NOMO-1 treated with DMSO at 0.1 percent for 48 hours (cell line): ENCODE results near the gene RNF38.
A peak's percentile ranks its signal among the peaks of the same experiment; 100 is the strongest.
"Not testable (repeated sequence)": the region's sequence is repeated elsewhere in the genome, so short reads cannot be mapped to it uniquely, and the experiment has no call there.

Source experiments
- DNase-seq: peaks from one replicate; lab custom pipeline; 2025; ENCODE audit not compliant: unreplicated experiment; lab: John Stamatoyannopoulos, UW

RNF38 gene

DNA sequence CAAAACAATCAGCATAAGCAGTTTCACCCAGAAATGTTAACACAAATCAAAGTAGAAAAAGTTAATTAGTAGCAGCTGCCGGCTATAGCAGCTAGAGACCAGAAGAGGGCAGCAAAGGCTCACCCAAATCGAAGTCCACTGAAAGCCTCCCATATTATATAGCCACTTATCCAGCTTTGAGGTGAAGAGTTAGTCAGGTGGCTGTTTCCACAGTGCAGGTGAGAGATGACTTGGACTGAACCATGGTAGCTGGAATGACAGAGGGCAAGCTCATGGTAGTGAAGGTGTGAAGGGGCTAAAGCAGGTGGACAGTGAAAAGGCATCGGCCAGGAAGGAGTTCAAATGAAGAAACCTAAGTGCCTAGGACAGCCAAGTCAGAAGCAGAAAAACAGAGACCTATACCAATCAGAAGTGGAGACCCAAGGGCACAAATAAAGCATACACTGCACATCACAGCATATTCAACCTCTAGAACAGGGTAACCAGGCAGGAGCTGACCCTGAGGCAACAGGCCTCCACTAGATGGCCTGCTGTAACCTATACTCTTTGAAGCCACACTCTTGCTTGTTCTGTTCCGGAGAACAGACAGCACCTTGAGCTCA lies 7.2 kb upstream of the RNF38 start:
- DNase-seq = peak; percentile 35

DNA sequence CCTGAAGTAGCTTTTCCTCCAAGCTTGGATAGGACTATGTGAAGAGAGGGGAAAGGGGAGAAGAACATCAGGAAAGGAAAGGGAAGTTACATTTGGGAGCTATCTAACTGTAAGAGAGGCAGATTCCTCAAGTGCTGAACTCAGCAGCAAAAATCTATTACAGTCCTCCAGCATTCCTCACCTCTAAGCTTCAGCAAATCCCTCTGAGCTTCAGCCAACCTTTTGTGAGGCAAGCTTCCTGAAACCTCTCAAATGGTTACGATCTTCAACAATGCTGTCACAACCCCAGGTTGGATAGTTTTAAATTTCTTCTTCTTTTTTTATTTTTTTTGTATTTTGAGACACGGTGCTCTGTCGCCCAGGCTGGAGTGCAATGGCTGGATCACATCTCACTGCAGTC lies 2.5 kb upstream of the RNF38 start:
- DNase-seq = no peak

DNA sequence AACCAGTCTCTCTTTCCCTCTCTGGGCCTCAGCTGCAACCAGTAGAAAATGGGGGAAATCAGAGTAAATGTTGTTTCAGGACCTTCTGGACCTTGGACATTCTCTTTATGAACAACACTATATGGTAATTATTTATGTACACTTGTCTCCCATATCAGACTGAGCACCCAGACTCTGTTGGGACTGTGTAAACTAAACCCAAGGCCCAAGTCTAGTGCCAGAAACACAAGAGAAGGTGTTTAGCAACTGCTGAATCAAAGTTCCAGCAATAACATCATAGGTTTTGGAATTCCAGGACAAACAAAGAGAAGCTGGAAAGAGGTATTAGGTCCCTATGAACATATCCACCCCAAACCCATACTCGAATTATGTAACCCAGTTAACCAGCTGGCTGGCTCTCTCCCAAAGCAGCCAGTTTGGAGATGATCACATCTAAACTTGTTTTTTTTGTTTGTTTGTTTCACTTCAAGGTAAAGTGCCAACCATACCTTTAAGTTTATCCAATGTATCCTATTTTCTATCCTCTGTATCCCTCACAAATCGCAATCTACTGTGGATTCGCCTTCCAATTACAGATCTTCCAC lies 1.9 kb upstream of the RNF38 start:
- no peak for DNase-seq

DNA sequence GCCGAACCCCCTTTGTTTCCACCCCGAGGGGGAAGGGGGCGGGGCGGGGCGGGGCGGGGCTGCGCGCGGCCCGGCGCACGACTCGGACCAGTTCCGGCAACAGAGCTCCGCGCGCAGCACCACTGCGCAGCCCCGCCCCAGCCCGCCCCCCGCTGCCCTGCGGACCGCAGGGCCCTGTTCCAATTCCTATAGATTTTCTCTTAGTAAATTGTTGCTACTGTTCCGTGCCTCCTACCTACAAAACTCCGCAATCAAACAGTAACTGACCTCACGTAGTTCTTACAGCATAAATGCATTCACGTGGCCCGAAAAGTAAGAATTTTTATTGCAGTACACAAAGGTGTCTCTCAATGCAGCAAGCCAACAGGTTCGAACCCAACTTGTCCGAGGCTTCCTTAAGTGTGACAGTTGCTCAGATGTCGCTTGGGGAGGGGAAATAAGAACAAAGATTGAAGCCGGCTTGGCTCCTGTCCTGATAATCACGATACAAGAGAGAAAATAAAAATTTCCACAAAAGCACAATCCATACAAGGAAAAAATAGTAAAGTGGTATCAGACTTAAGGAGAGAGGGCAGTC lies 1.2 kb upstream of the RNF38 start:
- peak; percentile 55 for DNase-seq

DNA sequence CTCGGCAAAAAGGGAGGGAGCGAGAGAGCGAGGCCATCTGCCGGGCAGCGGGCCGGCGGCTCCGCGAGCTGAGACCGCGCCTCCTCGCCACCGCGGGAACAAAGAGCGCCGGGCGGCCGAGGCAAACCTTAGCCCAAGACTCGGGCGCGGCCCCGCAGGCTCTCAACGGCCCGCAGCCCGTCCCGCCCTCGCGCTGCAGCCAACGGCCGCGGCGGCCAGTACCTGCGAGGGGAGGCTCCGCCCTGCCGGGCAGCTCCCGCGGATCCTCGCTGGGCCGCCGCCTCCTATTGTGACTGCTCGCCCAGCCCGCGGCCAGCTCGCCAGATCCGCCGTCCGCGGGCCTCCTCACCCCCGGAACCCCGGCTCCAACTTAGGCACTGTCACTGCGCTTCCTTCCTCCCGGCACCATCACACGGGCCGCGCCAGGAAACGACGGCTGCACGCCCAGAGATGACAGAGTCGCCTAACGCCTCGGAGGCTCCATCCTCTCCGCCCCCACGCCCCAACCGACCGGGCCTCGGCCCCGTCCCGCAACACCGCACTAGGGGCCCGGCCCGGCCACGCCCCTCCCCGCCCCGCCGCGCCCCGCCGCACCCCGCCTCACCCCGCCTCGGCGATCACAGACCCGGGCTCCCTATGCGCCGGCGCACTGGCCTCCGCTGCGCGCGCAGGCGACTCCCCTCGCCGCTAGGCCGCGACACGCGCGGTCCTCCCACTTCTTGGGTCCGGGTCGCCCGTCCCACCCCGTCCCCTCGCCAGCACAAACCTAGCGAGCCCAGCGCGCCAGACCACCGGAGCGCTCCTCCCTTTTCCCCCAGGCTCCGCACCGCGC lies 479 bp upstream of the RNF38 start:
- peak; percentile 64 for DNase-seq

DNA sequence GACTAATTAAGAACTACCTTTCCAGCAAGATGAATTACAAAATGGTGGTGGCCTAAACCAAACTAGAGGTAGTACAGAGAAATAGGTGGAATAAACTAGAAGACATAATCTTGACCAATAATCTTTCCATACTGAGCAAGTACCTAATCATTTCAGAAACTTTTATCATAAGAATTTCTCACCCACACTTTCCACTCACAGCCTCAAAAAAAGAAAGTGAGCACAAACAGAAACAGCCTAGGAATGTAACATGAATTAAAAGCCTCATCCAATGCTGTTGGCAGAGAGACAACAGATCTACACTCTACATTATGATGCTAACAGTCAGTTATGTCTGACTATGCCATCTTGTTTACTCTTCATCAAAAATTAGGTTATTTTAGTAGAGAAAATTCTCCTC lies 1.3 kb downstream of the RNF38 start:
- no peak for DNase-seq

DNA sequence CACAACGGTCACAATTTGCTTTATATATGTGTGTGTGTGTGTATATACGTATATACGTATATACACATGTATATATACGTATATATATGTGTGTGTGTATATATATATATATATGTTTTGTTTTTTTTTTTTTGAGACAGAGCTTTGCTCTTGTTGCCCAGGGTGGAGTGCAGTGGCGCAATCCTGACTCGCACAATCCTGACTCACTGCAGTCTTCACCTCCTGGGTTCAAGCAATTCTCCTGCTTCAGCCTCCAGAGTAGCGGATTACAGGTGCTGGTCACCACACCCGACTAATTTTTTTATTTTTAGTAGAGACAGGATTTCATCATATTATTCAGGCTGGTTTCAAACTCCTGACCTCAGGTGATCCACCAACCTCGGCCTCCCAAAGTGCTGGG lies 3.1 kb downstream of the RNF38 start:
- no peak for DNase-seq

DNA sequence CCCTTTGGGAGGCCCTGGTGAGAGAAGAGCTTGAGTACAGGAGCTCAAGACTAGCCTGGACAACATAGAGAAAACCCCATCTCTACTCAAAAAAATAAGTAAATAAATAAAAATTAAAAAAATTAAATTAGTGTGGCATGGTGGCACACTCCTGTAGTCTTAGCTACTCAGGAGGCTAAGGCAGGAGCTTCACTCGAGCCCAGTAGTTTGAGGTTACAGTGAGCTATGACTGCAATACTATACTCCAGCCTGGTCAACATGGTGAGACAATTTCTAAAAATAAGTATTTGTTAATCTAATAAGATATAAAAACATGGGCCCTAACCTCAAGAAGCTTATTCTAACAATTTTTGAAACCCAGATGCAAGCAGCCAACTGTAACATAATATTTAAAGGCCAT lies 7.6 kb downstream of the RNF38 start:
- no peak for DNase-seq

DNA sequence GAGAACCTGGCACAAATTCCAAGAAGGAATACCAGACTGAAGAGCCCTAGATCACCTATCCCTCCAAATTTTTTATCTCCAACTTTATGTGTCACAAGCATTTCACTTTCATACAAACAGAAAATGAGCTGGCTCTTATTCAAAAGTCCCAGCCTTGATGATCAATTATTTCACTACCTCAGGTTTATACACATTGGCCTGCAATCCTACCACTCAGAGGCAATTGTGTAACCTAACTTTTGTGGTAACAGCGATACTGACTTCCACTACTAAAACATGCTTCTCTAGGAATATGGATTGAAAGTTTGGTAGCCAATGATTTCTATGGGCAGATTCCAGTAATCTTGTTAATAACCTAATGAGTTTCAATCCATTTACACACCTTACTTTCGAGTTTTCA lies 10.5 kb downstream of the RNF38 start:
- no peak for DNase-seq

DNA sequence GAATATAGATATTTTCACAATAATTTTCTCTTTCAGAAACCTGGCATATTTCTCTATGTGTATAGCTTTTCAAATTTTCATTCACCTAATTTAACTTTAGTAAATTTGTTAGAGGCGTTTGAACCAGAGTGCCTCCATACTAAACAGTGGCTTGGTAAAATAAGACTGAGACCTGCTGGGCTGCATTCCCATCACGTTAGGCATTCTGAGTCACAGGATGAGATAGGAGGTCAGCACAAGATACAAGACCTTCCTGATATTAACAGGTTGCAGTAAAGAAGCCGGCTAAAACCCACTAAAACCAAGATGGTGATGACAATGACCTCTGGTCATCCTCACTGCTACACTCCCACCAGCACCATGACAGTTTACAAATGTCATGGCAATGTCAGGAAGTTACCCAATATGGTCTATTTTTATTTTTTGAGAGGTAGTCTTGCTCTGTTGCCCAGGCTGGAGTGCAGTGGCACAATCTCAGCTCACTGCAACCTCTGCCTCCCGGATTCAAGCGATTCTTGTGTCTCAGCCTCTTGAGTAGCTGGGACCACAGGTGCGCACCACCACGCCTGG lies 13.6 kb downstream of the RNF38 start:
- DNase-seq = not testable (repeated sequence)

DNA sequence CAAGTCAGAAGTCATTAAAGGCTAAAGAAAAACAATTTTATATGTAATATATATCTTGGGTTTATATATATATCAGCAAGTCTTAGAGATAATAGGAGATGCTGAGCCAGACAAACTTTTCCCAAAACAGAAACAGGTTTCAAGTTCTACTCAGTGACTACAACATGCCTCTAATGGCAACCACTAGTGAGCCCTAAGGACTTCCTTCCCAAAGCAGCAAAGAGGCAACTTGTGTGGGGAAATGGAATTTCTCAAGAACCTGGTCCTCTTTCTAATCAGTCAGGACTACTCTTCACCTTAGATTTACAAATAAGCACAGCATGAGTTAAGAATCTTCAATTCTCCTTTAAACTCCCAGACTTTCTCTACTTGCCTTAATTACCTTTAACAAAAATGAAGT lies 17.6 kb downstream of the RNF38 start:
- DNase-seq = no peak

DNA sequence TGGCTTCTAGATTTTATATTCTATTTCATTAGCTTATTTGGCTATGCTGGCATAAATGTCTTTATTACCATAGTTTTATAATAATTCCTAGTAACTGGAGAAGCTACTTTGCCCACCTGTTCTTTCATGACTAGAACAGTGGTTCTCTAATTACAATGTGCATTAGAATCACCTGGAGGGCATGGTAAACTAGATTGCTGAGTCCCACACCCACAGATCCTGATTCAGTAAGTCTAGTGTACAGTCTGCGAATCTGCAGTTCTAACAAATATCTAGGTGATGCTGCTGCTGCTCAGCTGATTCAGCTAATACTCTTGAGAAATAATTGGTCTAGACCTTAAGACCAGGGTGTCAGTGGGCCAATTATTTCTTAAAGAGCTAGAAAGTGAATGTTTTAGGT lies 35.5 kb downstream of the RNF38 start:
- DNase-seq = no peak

DNA sequence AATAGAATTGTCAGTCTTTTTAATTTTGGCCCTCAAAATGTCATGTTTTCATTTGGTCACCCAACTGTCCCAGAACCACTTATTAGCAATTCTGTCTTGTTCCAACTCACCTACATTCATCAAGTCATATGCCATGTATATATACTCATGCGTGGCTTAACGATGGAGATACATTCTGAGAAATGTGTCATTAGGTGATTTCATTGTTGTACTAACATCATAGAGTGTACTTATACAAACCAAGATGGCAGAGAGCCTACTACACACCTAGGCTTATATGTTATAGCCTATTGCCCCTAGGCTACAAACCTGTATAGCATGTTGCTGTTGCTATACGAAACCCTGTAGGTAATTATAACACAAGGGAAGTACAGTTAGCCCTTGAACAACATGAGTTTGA lies 36.6 kb downstream of the RNF38 start:
- DNase-seq = no peak

DNA sequence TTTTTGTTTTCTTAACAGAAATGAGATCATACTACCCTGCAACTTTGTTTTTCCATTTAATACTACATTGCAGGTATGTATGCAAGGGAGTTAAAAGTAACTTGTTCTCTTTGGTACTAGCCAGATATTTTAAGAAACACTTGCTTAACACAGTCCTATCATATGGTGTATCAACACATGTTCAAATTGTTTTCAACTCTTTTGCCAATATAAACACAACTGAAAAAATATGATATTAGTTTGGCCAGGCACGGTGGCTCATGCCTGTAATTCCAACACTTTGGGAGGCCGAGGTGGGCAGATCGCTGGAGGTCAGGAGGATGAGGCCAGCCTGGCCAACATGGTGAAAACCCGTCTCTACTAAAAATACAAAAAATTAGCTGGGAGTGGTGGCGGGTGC lies 41.6 kb downstream of the RNF38 start:
- DNase-seq = no peak

DNA sequence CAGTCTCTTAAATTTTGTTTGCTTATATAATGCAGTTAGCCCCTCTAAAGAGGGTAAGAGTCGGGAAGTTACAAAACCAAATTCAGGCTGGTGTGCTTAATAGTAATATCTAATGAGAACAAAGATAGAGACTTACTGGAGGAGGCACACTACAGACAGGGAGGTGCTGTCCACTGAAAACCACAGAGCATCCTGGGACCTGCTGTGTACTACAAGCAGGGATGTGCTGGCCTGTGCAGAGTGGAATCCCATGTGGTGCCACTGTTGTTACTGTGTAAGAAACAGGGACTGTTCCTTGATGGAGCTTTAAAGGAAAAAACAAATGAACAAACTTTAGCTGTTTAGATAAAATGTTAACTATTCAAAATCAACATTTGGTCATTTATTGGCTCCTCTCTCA lies 42.4 kb downstream of the RNF38 start:
- no peak for DNase-seq

DNA sequence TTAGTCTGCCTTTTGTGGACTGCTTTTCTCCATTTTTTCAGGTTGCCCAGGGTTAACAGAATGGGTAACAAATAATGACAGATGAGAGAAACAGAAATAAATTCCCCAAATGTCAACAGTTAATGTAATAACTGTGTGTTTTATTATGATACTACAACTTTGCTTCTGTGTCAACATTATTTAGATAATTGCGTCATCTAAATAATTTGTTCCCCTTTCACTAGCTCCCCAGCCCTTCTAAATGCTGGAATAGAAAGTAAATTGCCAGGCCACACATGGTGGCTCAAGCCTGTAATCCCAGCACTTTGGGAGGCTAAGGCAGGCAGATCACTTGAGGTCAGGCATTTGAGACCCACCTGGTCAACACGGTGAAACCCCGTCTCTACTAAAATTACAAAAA lies 53.5 kb downstream of the RNF38 start:
- peak; percentile 56 for DNase-seq

DNA sequence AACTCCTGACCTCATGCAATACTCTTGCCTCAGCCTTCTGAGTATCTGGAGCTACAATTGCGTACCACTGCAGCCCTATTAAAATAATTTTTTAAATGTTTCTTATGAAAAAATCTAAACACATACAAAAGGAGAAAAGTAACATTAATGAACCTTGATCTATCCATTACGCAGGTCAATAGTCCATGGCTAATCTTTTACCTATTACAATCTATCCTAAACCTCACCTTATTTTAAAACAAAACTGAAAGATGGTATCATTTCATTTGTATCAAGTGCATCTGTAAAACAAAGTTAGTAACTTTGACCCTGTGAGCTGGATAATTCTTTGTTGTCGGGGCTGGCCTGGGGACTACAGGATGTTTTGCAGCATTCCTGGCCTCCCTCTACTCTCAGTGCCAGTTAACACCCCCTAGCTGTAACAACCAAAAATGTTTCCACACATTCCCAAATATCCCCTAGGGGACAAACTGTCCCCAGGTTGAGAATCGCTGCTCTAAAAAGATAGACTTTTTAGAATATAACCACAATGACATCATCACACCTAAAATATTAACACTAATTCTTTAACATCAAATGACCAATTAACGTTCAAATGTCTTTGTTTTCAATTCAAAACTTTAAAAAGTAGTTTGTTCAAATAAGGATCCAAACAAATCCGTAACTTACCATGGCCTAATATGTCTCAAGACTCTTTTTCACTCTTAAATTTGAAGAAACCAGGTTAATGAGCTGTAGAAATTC lies 54.8 kb downstream of the RNF38 start:
- no peak for DNase-seq

DNA sequence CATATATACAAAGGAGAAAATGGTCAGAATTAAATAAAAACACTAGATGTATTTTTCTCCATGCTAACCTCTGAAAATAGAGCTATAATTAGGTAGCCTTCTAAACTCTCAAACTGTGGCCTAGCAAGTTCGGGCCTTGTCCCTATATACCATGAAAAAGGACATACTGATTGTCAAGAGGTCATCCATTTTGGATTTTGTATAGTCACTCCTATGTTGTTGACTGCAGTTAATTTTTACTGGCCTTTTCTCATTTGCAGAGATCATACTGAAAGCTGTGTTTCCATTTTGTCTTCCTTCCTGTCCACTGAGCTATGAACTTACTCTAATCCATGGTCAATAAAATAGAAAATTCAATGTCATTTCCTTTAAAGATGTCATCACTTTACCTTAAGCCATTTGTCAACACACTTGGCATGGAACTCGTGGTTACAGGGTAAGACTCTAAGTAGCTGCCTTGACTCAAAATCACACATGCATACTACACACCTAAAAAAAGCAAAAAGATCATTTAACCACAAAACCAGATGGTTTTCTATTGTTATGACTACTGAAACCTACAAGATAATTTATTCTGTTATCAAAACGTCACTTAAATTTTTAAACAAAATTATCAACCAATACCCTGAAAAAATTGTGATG lies 58.0 kb downstream of the RNF38 start:
- DNase-seq = no peak

DNA sequence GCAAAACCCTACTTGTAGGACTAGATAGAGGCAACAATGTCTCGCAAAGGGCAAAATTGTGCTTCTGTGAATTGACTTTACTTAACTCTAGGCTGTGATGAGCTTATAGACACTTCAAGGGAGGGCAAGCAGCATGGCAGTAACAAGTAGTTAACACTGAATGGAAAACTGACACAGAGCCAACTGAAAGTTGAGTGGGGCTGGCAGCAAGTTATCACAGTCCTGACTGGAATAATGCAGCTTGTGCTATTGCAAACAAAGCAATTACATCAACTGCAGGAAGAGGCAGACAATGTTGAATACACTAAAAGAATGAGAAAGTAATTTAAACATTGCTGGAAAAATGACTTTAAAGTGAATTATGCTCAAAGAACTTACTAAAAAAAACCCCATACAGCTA lies 62.2 kb downstream of the RNF38 start:
- DNase-seq = no peak

DNA sequence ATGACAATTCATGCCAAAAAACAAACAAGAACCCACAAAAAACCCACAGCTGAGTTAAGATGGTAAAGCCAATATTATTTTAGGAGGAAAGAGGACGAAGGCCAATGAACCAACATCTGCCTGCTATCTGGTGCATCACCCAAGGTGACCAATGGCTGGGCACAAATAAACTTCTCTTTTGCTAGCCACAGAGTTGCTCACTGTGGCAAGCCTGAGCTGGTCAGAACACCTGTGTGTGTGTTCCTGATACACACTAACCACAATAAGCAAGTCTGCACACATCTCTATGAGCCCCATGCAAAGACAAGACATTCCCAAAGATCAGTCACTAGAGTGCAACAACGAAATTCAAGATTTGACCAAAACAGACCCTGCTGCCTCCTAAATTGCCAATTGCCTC lies 63.1 kb downstream of the RNF38 start:
- no peak for DNase-seq
